H9 (cell line): Measurements from ENCODE around the gene MICAL3. TPM values are rescaled to one million over a fixed set of nuclear protein-coding genes. Genes with fewer than 3 reads are reported as not detected.
"Not testable (repeated sequence)": the region's sequence is repeated elsewhere in the genome, so short reads cannot be mapped to it uniquely, and the experiment has no call there.

Experiments used
- DNase-seq: peaks from one replicate; pipeline ENCODE4 v3.0.0-alpha.2; 2017
- H2AFZ ChIP-seq: one replicate; pipeline ENCODE4 v1.6.1; 2013; ENCODE audit warnings: mild to moderate bottlenecking, low read length, control low read depth, moderate library complexity
- H2AK5ac ChIP-seq: 2 replicates; pipeline ENCODE4 v1.6.1; 2013; ENCODE audit warnings: low read length, control low read depth, mixed read lengths; ENCODE audit not compliant: insufficient read length
- H2BK120ac ChIP-seq: one replicate; pipeline ENCODE4 v1.6.1; 2013; ENCODE audit warnings: low read depth, mild to moderate bottlenecking, low read length, control low read depth, inconsistent platforms; ENCODE audit not compliant: poor library complexity, severe bottlenecking
- H2BK12ac ChIP-seq: 2 replicates; pipeline ENCODE4 v1.6.1; 2013; ENCODE audit warnings: low read length, control low read depth, mixed read lengths, low read depth; ENCODE audit not compliant: insufficient read length
- H2BK15ac ChIP-seq: 2 replicates; pipeline ENCODE4 v1.6.1; 2013; ENCODE audit warnings: low read depth, low read length, control low read depth
- H2BK20ac ChIP-seq: one replicate; pipeline ENCODE4 v1.6.1; 2013; ENCODE audit warnings: low read depth, mild to moderate bottlenecking, low read length, control low read depth, inconsistent platforms; ENCODE audit not compliant: poor library complexity, severe bottlenecking
- H2BK5ac ChIP-seq: 2 replicates; pipeline ENCODE4 v1.6.1; 2013; ENCODE audit warnings: low read length, control low read depth, mixed read lengths; ENCODE audit not compliant: insufficient read length
- H3K14ac ChIP-seq: 2 replicates; pipeline ENCODE4 v1.6.1; 2013; ENCODE audit warnings: low read length, control low read depth; ENCODE audit not compliant: insufficient read depth
- H3K18ac ChIP-seq: 2 replicates; pipeline ENCODE4 v1.6.1; 2013; ENCODE audit warnings: low read depth, mild to moderate bottlenecking, mixed read lengths, low read length, control low read depth; ENCODE audit not compliant: insufficient read length
- H3K23ac ChIP-seq: 2 replicates; pipeline ENCODE4 v1.6.1; 2013; ENCODE audit warnings: low read length, control low read depth, mixed read lengths, low read depth; ENCODE audit not compliant: insufficient read length
- H3K23me2 ChIP-seq: 2 replicates; pipeline ENCODE4 v1.6.1; 2013; ENCODE audit warnings: low read depth, mild to moderate bottlenecking, mixed read lengths, low read length, control low read depth; ENCODE audit not compliant: insufficient read length, poor library complexity, severe bottlenecking
- H3K27ac ChIP-seq: 2 replicates; pipeline ENCODE4 v1.5.1; 2013; ENCODE audit warnings: low read length, control low read depth, mixed read lengths, low read depth; ENCODE audit not compliant: insufficient read length
- H3K27me3 ChIP-seq: 2 replicates; pipeline ENCODE4 v1.6.1; 2013; ENCODE audit warnings: low read length, control low read depth, inconsistent platforms; ENCODE audit not compliant: insufficient read depth
- H3K4ac ChIP-seq: 2 replicates; pipeline ENCODE4 v1.6.1; 2013; ENCODE audit warnings: low read depth, mild to moderate bottlenecking, control low read depth, inconsistent platforms, low read length, moderate library complexity
- H3K4me1 ChIP-seq: 2 replicates; pipeline ENCODE4 v1.6.1; 2013; ENCODE audit warnings: low read length, control low read depth, inconsistent platforms; ENCODE audit not compliant: insufficient read depth
- H3K4me2 ChIP-seq: 2 replicates; pipeline ENCODE4 v1.6.1; 2013; ENCODE audit warnings: low read length, control low read depth, mixed read lengths; ENCODE audit not compliant: insufficient read length, insufficient read depth
- H3K56ac ChIP-seq: 2 replicates; pipeline ENCODE4 v1.6.1; 2013; ENCODE audit warnings: low read depth, mild to moderate bottlenecking, mixed read lengths, low read length, control low read depth; ENCODE audit not compliant: insufficient read length
- H3K79me1 ChIP-seq: 2 replicates; pipeline ENCODE4 v1.6.1; 2013; ENCODE audit warnings: low read depth, mild to moderate bottlenecking, moderate library complexity, low read length, control low read depth, inconsistent platforms; ENCODE audit not compliant: insufficient read depth, poor library complexity, severe bottlenecking
- H3K79me2 ChIP-seq: 2 replicates; pipeline ENCODE4 v1.6.1; 2013; ENCODE audit warnings: low read length, control low read depth, inconsistent platforms; ENCODE audit not compliant: insufficient read depth
- H3K9ac ChIP-seq: 2 replicates; pipeline ENCODE4 v1.6.1; 2013; ENCODE audit warnings: low read length, control low read depth, mixed read lengths; ENCODE audit not compliant: insufficient read length; ENCODE audit errors: extremely low read depth
- H3K9me3 ChIP-seq: one replicate; pipeline ENCODE4 v1.6.1; 2013; ENCODE audit warnings: low read depth, low read length, inconsistent platforms; ENCODE audit not compliant: control insufficient read depth
- H3T11ph ChIP-seq: one replicate; pipeline ENCODE4 v1.6.1; 2013; ENCODE audit warnings: mild to moderate bottlenecking, low read length, control low read depth, inconsistent platforms
- H4K20me1 ChIP-seq: one replicate; pipeline ENCODE4 v1.6.1; 2013; ENCODE audit not compliant: control insufficient read depth, insufficient read length, insufficient read depth
- H4K5ac ChIP-seq: 2 replicates; pipeline ENCODE4 v1.6.1; 2013; ENCODE audit warnings: low read depth, mild to moderate bottlenecking, mixed read lengths, low read length, control low read depth; ENCODE audit not compliant: insufficient read length
- H4K8ac ChIP-seq: replicated peaks from 2 replicates; pipeline ENCODE4 v1.6.1; 2013; ENCODE audit warnings: low read length, control low read depth, mixed read lengths, low read depth; ENCODE audit not compliant: insufficient read length
- H4K91ac ChIP-seq: 2 replicates; pipeline ENCODE4 v1.6.1; 2013; ENCODE audit warnings: low read depth, mild to moderate bottlenecking, moderate library complexity, mixed read lengths, low read length, control low read depth; ENCODE audit not compliant: insufficient read length
- H3K27ac Mint-ChIP-seq, 3 experiments: 2 replicates in 2 of 3; 3 replicates in 1 of 3; pipeline ENCODE4 v1.8.0; 2020 to 2021; ENCODE audit warnings: mixed read lengths in 3 of 3, mild to moderate bottlenecking in 1 of 3, moderate library complexity in 1 of 3
- H3K27me3 Mint-ChIP-seq: 2 replicates; pipeline ENCODE4 v1.8.0; 2021; ENCODE audit warnings: low read depth, mild to moderate bottlenecking, moderate library complexity, mixed read lengths
- H3K36me3 Mint-ChIP-seq, 3 experiments: 2 replicates in 2 of 3; 3 replicates in 1 of 3; pipeline ENCODE4 v1.8.0; 2020 to 2021; ENCODE audit warnings: low read depth in 3 of 3, mixed read lengths in 3 of 3; ENCODE audit not compliant: insufficient read depth in 1 of 3
- H3K4me1 Mint-ChIP-seq, 2 experiments: 2 replicates each; pipeline ENCODE4 v1.8.0; 2020; ENCODE audit warnings: mixed read lengths in 2 of 2
- H3K4me3 Mint-ChIP-seq, 2 experiments: 2 replicates in 1 of 2; 3 replicates in 1 of 2; pipeline ENCODE4 v1.8.0; 2020 to 2021; ENCODE audit warnings: mild to moderate bottlenecking in 2 of 2, mixed read lengths in 2 of 2, moderate library complexity in 1 of 2
- H3K9me3 Mint-ChIP-seq, 2 experiments: 2 replicates in 1 of 2; 3 replicates in 1 of 2; pipeline ENCODE4 v1.8.0; 2020; ENCODE audit warnings: mild to moderate bottlenecking in 2 of 2, mixed read lengths in 2 of 2, moderate library complexity in 1 of 2
- CTCF ChIP-seq: fragments of 200-600 bp; sonication (generic); conservative IDR thresholded peaks from 3 replicates; pipeline ENCODE4 v1.8.0; 2021; ENCODE audit warnings: antibody characterized with exemption, mild to moderate bottlenecking
- WGBS: extraction: QIAGEN DNeasy Blood & Tissue Kit; methylation state at CpG from one replicate; pipeline ENCODE4 v1.1.7; 2013; ENCODE audit warnings: missing lambda C conversion rate, low lambda C conversion rate, mixed read lengths; ENCODE audit not compliant: insufficient read length; ENCODE audit errors: extremely low coverage; 5-methylcytosine and 5-hydroxymethylcytosine counted together
- total RNA-seq: library from RNA; stranded (reverse); gene quantifications from 2 replicates; pipeline ENCODE4 v1.2.1, GENCODE V29; 2021

The MICAL3 gene
- total RNA-seq, 1 experiment from 2014 or later, result 50.2 TPM

GRCh38 chr22:17764036-17764435, 260.3 kb downstream of the MICAL3 start:
- no peak overlapping the region for H3K23ac ChIP-seq
- no peak overlapping the region for H3K14ac ChIP-seq
- H3K79me2 ChIP-seq, result no peaks in the 10 kb centered on the region; the same call in 1 of the 2 replicates
- H3K9me3 Mint-ChIP-seq, result no peaks in the 10 kb centered on the region
- no peak overlapping the region for H3K4me3 Mint-ChIP-seq
- no peak overlapping the region for H3K9ac ChIP-seq
- no peak overlapping the region for H2BK5ac ChIP-seq
- no peak for DNase-seq
- H4K20me1 ChIP-seq, result no peaks in the 10 kb centered on the region
- no peak overlapping the region for H3K56ac ChIP-seq
- H3K27me3 Mint-ChIP-seq, result no peaks in the 10 kb centered on the region
- H2BK12ac ChIP-seq, result no peak overlapping the region
- H2BK120ac ChIP-seq, result no peak overlapping the region
- no peak overlapping the region for H2AFZ ChIP-seq
- peaks cover 12% of the 10 kb centered on the region in 2 experiments for H3K4me1 Mint-ChIP-seq
- no peak overlapping the region for H3K4ac ChIP-seq
- H2AK5ac ChIP-seq, result no peak overlapping the region
- H3K4me1 ChIP-seq, result no peaks in the 10 kb centered on the region
- WGBS, result no CpG with 5 or more reads among the region's 5 CpGs
- no peaks in the 10 kb centered on the region for H3K36me3 Mint-ChIP-seq
- no peak overlapping the region for H3K27ac Mint-ChIP-seq
- H4K8ac ChIP-seq, result no peak overlapping the region
- no peaks in the 10 kb centered on the region for H3K23me2 ChIP-seq
- TF ChIP-seq CTCF, result no peak
- H3K27ac ChIP-seq, result no peak overlapping the region
- H3K27me3 ChIP-seq, result no peaks in the 10 kb centered on the region
- H3K18ac ChIP-seq, result no peak overlapping the region
- H2BK20ac ChIP-seq, result no peak overlapping the region
- H2BK15ac ChIP-seq, result no peak overlapping the region
- no peaks in the 10 kb centered on the region for H3K9me3 ChIP-seq
- H4K5ac ChIP-seq, result no peak overlapping the region
- peaks cover 5% of the 10 kb centered on the region for H3K79me1 ChIP-seq
- H3T11ph ChIP-seq, result no peak overlapping the region
- no peak overlapping the region for H4K91ac ChIP-seq
- H3K4me2 ChIP-seq, result no peak overlapping the region

- H4K91ac ChIP-seq, H3K79me2 ChIP-seq: not testable (repeated sequence)
- WGBS, result no CpG with 5 or more reads among the region's 10 CpGs
Observed at GRCh38 chr22:17763442-17763841, 260.9 kb downstream of the MICAL3 start.

More at GRCh38 chr22:17763442-17763841, 260.9 kb downstream of the MICAL3 start:
- H4K20me1 ChIP-seq, H2BK20ac ChIP-seq, H3K14ac ChIP-seq, H2BK120ac ChIP-seq, H3K9ac ChIP-seq, H2BK5ac ChIP-seq, DNase-seq, H3K4me2 ChIP-seq, H2BK12ac ChIP-seq, H3K27ac Mint-ChIP-seq, H2AFZ ChIP-seq, H3K79me1 ChIP-seq, H3K4me3 Mint-ChIP-seq, H3T11ph ChIP-seq, H3K36me3 Mint-ChIP-seq, H3K27me3 ChIP-seq, H2BK15ac ChIP-seq, H3K27me3 Mint-ChIP-seq, H3K23me2 ChIP-seq, H3K23ac ChIP-seq, H4K5ac ChIP-seq, H3K56ac ChIP-seq, H3K9me3 Mint-ChIP-seq, H4K8ac ChIP-seq, H3K4me1 ChIP-seq, H3K18ac ChIP-seq, H2AK5ac ChIP-seq, H3K9me3 ChIP-seq, H3K27ac ChIP-seq, H3K4ac ChIP-seq: not testable (repeated sequence)
- H3K4me1 Mint-ChIP-seq, result peaks cover 12% of the 10 kb centered on the region in 2 experiments
